ENCODE data around the gene MEIOB.

- TF ChIP-seq CTCF (conservative IDR thresholded peaks at IDR 0.05; ENCODE audit: low read depth, low read length) (no peak), EZH2 (IDR thresholded peaks at IDR 0.05; ENCODE audit: low read length, unreplicated experiment) (no peak)
These were observed 34.3 kb upstream of the MEIOB start for GRCh38 chr16:1906055-1906845.
